OCI-LY1 (cell line): ENCODE measurements around the gene CBR1.

Source experiments
- H2AFZ ChIP-seq: fragments of 200-600 bp; sonication (generic), shearing (Covaris generic); 2 replicates; pipeline ENCODE4 v1.6.0; 2014; ENCODE audit warnings: antibody characterized with exemption, mild to moderate bottlenecking, low read length
- H3F3A ChIP-seq: fragments of 200-600 bp; sonication (generic), shearing (Covaris generic); 2 replicates; pipeline ENCODE4 v1.6.0; 2014; ENCODE audit warnings: mild to moderate bottlenecking, antibody characterized with exemption, low read length, moderate library complexity; ENCODE audit not compliant: insufficient read depth
- H3K27ac ChIP-seq: fragments of 200-600 bp; sonication (generic); 2 replicates; pipeline ENCODE4 v1.5.1; 2014; ENCODE audit warnings: low read length, mixed run types, mild to moderate bottlenecking, low read depth; ENCODE audit not compliant: poor library complexity, severe bottlenecking
- H3K27me3 ChIP-seq: fragments of 200-600 bp; sonication (generic); 2 replicates; pipeline ENCODE4 v1.6.0; 2014; ENCODE audit warnings: antibody characterized with exemption, mild to moderate bottlenecking, low read length, moderate library complexity; ENCODE audit not compliant: insufficient read depth
- H3K36me3 ChIP-seq: fragments of 200-600 bp; sonication (generic); 2 replicates; pipeline ENCODE4 v1.6.1; 2014; ENCODE audit warnings: mild to moderate bottlenecking, antibody characterized with exemption, low read length, moderate library complexity, mixed read lengths; ENCODE audit not compliant: insufficient read depth
- H3K4me1 ChIP-seq: fragments of 200-600 bp; sonication (generic); 2 replicates; pipeline ENCODE4 v1.5.1; 2014; ENCODE audit warnings: mild to moderate bottlenecking, low read length, moderate library complexity; ENCODE audit not compliant: insufficient read depth, severe bottlenecking
- H3K4me2 ChIP-seq: fragments of 200-600 bp; sonication (generic), shearing (Covaris generic); 2 replicates; pipeline ENCODE4 v1.6.1; 2014; ENCODE audit warnings: low read length
- H3K4me3 ChIP-seq: fragments of 200-600 bp; sonication (generic); 2 replicates; pipeline ENCODE4 v1.5.1; 2014; ENCODE audit warnings: low read length, low read depth, mild to moderate bottlenecking, mixed read lengths; ENCODE audit not compliant: poor library complexity, severe bottlenecking
- H3K79me2 ChIP-seq: fragments of 200-600 bp; shearing (Covaris generic); 2 replicates; pipeline ENCODE4 v1.6.1; 2016; ENCODE audit warnings: mixed run types, low read length, mixed read lengths; ENCODE audit not compliant: insufficient read depth
- H3K9ac ChIP-seq: fragments of 200-600 bp; sonication (generic), shearing (Covaris generic); 2 replicates; pipeline ENCODE4 v1.6.1; 2014; ENCODE audit warnings: mild to moderate bottlenecking, low read length, mixed read lengths
- H3K9me2 ChIP-seq: fragments of 200-600 bp; sonication (generic), shearing (Covaris generic); 2 replicates; pipeline ENCODE4 v1.6.1; 2014; ENCODE audit warnings: low read depth, mild to moderate bottlenecking, low read length, mixed read lengths
- H3K9me3 ChIP-seq: fragments of 200-600 bp; shearing (Covaris generic); 2 replicates; pipeline ENCODE4 v1.6.1; 2014; ENCODE audit warnings: low read length, mixed read lengths
- H4K20me1 ChIP-seq: fragments of 200-600 bp; sonication (generic), shearing (Covaris generic); 2 replicates; pipeline ENCODE4 v1.6.0; 2016; ENCODE audit warnings: mild to moderate bottlenecking, low read length; ENCODE audit not compliant: insufficient read depth
- EZH2 ChIP-seq: fragments of 200-600 bp; sonication (generic), shearing (Covaris generic); IDR thresholded peaks from 2 replicates; pipeline ENCODE4 v1.8.0; 2017; ENCODE audit warnings: borderline replicate concordance, mixed run types, mild to moderate bottlenecking, antibody characterized with exemption, low read length, moderate library complexity, mixed read lengths
- TF ChIP-seq, protein P1 (sequence below): fragments of 200-600 bp; sonication (generic), shearing (Covaris generic); IDR thresholded peaks from 2 replicates; pipeline ENCODE4 v1.5.1; 2017; ENCODE audit warnings: mild to moderate bottlenecking, antibody characterized with exemption, low read length, moderate library complexity, mixed read lengths

Gene CBR1

DNA sequence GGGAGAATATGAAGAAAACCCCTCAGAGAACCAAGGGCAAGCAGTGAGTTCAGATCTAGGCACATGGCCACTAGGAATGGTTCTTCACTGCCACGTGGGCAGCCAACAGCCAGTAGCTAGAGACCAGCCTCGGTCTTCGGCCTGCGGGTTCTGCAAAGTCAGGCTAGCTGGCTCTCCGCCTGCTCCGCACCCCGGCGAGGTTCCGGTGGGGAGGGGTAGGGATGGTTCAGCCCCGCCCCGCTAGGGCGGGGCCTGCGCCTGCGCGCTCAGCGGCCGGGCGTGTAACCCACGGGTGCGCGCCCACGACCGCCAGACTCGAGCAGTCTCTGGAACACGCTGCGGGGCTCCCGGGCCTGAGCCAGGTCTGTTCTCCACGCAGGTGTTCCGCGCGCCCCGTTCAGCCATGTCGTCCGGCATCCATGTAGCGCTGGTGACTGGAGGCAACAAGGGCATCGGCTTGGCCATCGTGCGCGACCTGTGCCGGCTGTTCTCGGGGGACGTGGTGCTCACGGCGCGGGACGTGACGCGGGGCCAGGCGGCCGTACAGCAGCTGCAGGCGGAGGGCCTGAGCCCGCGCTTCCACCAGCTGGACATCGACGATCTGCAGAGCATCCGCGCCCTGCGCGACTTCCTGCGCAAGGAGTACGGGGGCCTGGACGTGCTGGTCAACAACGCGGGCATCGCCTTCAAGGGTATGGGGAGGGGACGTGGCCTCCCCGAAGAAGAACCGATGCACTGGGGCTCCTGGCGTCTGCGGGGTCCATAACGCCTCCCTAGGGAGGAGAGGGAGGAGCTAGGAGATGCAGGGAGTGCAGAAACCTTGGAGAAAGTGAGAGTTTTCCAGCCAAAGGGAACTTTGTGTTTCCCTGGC lies at the start of gene CBR1:
CBR1 (plus strand) TSS at position 312 of the 871 bp plus-strand sequence; CDS start at position 404, 92 bp downstream.
- Histone ChIP-seq H2AFZ (no peak within 1 kb of the TSS), H3K27ac (no peak within 1 kb of the TSS), H3K4me1 (peaks cover 10% of the 10 kb centered on the region), H3K4me3 (peak within 1 kb of the TSS; percentile 74), H3F3A (no peaks in the 10 kb centered on the region), H3K9ac (peak within 1 kb of the TSS; percentile 73), H3K27me3 (no peaks in the 10 kb centered on the region), H3K79me2 (no peaks in the 10 kb centered on the region), H3K9me3 (peaks cover 9% of the 10 kb centered on the region), H3K36me3 (peaks cover 12% of the 10 kb centered on the region), H3K4me2 (peak within 1 kb of the TSS; percentile 71), H3K9me2 (no peaks in the 10 kb centered on the region), H4K20me1 (no peaks in the 10 kb centered on the region)
- TF ChIP-seq, protein P1, sequence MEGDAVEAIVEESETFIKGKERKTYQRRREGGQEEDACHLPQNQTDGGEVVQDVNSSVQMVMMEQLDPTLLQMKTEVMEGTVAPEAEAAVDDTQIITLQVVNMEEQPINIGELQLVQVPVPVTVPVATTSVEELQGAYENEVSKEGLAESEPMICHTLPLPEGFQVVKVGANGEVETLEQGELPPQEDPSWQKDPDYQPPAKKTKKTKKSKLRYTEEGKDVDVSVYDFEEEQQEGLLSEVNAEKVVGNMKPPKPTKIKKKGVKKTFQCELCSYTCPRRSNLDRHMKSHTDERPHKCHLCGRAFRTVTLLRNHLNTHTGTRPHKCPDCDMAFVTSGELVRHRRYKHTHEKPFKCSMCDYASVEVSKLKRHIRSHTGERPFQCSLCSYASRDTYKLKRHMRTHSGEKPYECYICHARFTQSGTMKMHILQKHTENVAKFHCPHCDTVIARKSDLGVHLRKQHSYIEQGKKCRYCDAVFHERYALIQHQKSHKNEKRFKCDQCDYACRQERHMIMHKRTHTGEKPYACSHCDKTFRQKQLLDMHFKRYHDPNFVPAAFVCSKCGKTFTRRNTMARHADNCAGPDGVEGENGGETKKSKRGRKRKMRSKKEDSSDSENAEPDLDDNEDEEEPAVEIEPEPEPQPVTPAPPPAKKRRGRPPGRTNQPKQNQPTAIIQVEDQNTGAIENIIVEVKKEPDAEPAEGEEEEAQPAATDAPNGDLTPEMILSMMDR, result no peak
- no peak for TF ChIP-seq EZH2

DNA sequence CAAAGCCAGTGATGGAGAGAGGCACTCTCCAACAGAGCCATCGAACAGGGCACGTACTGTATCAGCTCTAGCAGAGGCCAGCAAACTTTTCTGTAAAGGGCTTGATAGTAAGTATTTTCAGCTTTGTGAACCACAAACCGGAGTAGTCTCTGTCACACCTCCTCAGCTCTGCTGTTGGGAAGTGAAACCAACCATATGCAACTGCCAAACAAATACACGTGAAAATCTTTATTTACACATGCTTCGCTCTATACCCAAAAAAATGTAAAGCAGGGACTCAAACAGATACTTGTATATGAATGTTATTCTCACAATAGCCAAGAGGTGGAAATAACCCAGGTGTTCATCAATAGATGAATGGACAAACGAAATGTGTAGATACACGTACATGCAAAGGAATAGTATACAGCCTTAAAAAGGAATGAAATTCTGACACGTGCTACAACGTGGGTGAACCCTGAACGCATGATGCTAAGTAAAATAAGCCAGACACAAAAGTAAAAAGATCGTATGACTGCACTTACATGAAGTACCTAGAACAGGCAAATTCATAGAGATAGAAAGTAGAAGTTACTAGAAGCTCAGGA lies 48.5 kb upstream of the CBR1 start:
- no peak overlapping the region for H3K4me2 ChIP-seq
- H3K36me3 ChIP-seq, result no peaks in the 10 kb centered on the region; the same call in 1 of the 2 replicates
- no peaks in the 10 kb centered on the region for H3K9me2 ChIP-seq
- no peaks in the 10 kb centered on the region for H3K4me1 ChIP-seq
- H4K20me1 ChIP-seq, result no peaks in the 10 kb centered on the region
- H3K9ac ChIP-seq, result no peak overlapping the region
- peaks cover 8% of the 10 kb centered on the region; the same call in 1 of the 2 replicates for H3K27me3 ChIP-seq
- no peak overlapping the region for H3K27ac ChIP-seq
- no peaks in the 10 kb centered on the region for H3F3A ChIP-seq
- no peak overlapping the region for H3K4me3 ChIP-seq
- no peak overlapping the region for H2AFZ ChIP-seq
- peaks cover 6% of the 10 kb centered on the region; the same call in 1 of the 2 replicates for H3K9me3 ChIP-seq
- no peaks in the 10 kb centered on the region for H3K79me2 ChIP-seq
- TF ChIP-seq, protein P1, result no peak
- no peak for TF ChIP-seq EZH2

DNA sequence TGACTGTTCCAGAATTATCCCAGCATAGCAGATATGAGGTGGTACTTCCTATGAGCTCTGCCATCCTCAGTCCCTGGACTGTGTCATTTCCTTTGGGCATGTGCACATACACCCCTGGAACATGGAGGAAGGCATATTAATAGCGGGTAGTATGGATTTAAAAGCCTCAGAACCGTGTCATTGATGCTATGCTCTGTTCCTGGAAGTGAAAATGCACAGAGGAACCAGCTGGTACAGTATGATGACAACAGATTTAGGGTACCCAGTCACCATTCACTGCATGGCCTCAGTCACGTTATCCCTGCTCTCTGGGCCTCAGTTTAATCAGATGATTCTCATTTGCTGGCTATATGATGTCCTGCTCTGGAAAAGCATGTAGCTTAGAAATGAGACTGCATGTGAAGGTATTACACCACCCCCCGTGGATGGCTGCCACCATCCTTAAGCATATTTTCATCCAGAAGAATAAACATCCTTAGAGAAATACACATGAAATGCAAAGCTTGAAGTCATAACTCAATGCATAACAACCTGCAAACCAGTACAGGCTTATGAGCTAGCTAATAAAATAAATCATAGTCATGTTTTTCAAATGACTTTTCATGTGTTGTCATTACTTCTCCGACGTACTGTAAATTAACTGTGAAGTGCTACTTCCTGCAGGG lies 47.3 kb upstream of the CBR1 start:
- peaks cover 6% of the 10 kb centered on the region; the same call in 1 of the 2 replicates for H3K9me3 ChIP-seq
- no peaks in the 10 kb centered on the region for H3K9me2 ChIP-seq
- H3K79me2 ChIP-seq, result no peaks in the 10 kb centered on the region
- TF ChIP-seq, protein P1, result no peak
- H3K36me3 ChIP-seq, result no peaks in the 10 kb centered on the region; the same call in 1 of the 2 replicates
- no peaks in the 10 kb centered on the region for H3F3A ChIP-seq
- no peak overlapping the region for H2AFZ ChIP-seq
- peaks cover 8% of the 10 kb centered on the region; the same call in 1 of the 2 replicates for H3K27me3 ChIP-seq
- H3K4me3 ChIP-seq, result no peak overlapping the region
- no peak overlapping the region for H3K4me2 ChIP-seq
- no peak overlapping the region for H3K9ac ChIP-seq
- H3K4me1 ChIP-seq, result no peaks in the 10 kb centered on the region
- H4K20me1 ChIP-seq, result no peaks in the 10 kb centered on the region
- H3K27ac ChIP-seq, result no peak overlapping the region
